ENCODE measurements around the gene TCF7.

The TCF7 gene

DNA sequence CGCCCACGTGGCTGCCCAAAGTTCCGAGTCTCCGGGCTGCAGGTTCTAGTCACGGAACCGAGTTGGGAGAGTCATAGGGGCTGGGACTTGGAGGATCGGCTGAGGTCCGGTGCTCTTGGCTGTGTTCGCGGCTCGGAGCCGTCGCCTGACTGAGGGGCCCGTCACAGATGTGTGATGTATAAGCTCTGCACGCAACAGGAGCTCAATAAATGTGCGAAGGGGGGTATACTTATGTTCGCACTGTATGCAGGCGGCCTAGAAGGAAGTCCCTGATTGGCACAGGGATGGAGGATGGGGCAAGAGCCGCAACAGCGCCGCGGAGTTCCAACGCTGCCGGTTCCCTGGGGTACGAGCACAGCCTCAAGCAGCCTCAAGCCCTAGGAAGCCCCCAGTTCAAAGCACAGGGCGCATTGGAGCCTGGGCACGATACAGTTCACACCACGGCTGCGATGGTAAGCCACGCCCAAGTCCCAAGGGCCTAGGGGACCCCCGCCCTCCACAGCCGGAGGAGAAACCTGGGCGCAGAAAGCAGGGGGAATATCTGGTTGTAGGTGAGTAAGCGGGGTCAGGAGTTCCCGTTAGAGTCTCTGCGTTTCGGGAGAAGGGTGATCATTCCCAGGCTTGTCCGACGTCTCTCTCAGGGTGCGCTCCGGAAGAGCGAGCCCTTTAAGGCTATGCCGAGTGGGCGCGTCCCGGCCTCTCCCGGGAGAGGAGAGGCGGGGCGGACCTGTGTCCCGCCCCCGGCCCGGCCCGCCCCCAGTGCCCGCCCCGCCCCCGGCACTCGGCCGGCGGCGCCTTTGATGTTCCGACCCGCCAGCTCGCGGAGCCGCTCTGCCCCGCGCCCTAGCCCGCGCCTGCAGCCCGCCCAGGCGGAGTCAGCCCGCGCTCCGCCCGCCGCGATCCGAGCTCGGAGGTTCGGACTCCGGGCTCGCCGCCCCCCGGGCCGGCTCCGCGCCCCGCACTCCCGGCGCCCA is at the start of gene TCF7:
Gene TCF7, plus strand, starts transcription at position 780 of the 974 bp plus-strand sequence. CDS start 226 bp downstream, outside the sequence.
- peak; percentile 96 for DNase-seq (ENCODE audit: low spot score)
- in situ Hi-C loops (cut with MboI; ENCODE audit: low sequenced_read_pairs, unreplicated experiment): no loop called here
- TF ChIP-seq, protein P1, sequence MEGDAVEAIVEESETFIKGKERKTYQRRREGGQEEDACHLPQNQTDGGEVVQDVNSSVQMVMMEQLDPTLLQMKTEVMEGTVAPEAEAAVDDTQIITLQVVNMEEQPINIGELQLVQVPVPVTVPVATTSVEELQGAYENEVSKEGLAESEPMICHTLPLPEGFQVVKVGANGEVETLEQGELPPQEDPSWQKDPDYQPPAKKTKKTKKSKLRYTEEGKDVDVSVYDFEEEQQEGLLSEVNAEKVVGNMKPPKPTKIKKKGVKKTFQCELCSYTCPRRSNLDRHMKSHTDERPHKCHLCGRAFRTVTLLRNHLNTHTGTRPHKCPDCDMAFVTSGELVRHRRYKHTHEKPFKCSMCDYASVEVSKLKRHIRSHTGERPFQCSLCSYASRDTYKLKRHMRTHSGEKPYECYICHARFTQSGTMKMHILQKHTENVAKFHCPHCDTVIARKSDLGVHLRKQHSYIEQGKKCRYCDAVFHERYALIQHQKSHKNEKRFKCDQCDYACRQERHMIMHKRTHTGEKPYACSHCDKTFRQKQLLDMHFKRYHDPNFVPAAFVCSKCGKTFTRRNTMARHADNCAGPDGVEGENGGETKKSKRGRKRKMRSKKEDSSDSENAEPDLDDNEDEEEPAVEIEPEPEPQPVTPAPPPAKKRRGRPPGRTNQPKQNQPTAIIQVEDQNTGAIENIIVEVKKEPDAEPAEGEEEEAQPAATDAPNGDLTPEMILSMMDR (IDR thresholded peaks at IDR 0.05; ENCODE audit: borderline replicate concordance, control extremely low read depth, extremely low read depth, insufficient read depth, missing control alignments): no peak

GRCh38 chr5:134069553-134069952 is 44.9 kb upstream of the TCF7 start:
- DNase-seq (ENCODE audit: low spot score): no peak
- in situ Hi-C loops (cut with MboI; ENCODE audit: low sequenced_read_pairs, unreplicated experiment): no loop called here
- TF ChIP-seq, protein P1 (IDR thresholded peaks at IDR 0.05; ENCODE audit: borderline replicate concordance, control extremely low read depth, extremely low read depth, insufficient read depth, missing control alignments): no peak

DNA sequence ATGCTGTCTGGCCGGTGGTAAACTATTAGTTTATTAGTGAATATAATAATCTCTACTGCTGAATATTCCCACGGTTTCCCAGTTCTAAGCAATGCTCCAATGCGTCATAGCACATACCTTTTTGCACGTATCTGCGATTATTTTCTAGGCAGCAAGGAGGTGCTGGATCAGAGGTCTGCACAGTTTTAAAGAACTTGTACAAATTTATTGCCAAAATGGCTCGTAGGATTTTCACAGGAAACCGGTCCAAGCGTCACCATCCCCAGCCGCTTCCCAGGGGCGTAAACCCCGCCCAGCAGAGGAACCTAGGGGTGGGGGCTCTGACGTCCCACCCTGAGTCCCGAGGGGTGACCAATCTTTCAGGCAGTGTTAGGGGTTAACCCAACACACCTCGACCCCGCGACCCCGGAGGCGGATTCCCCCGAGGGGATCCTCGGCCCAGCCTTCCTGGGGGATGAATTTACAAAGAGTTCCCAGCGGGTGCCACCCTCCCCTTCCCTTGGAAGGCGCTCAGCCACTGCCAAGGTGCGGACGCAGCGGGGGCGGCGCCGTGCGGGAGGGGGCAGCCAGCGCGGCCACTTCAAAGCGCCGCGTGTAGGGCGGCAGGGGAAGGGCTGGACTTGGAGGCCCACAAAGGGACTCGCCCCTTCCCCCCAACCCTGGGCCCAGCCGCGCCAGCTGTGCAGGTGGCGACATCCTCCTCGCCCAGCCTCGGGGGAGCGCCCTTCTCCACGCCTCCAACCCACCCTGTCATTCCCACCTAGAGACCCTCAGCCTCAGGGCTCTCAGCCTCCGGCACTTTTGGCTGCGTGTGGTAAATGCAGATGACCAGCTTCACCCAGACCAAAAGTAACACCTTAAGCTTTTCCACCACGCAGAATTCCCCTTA is 43.5 kb upstream of the TCF7 start:
- peak; percentile 70 for DNase-seq (ENCODE audit: low spot score)
- in situ Hi-C loops (cut with MboI; ENCODE audit: low sequenced_read_pairs, unreplicated experiment): no loop called here
- TF ChIP-seq, protein P1 (IDR thresholded peaks at IDR 0.05; ENCODE audit: borderline replicate concordance, control extremely low read depth, extremely low read depth, insufficient read depth, missing control alignments): peak; percentile 12

DNA sequence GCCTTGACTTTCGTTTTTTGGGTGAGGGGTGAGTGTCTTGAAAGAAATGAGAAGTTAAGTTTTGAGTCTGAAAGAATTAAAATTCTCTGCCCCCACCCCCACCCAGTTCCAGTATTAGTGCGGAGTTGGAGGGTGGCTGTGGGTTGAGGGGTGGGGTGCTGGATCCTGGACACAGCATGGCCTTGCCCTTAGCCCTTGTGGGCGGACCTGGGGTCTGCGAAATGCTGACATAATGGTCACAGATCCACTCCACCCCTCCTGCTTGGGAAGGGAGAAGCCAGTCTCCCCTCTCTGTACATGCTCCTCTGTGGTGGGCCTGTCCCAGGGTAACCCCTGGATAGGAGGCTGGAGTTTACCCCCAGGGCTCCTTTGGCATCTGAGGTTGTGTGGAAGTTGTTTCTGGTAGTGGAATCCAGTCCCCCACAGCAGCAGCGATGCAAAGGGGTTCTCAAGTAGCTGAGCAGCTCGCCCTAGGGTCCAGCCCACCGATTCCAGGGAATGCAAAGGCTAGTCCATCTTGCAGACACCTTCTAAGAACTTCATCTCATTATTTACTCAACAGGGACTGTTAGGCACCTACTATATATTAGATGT is 42.8 kb upstream of the TCF7 start:
- in situ Hi-C loops (cut with MboI; ENCODE audit: low sequenced_read_pairs, unreplicated experiment): no loop called here
- no peak for DNase-seq (ENCODE audit: low spot score)
- TF ChIP-seq, protein P1 (IDR thresholded peaks at IDR 0.05; ENCODE audit: borderline replicate concordance, control extremely low read depth, extremely low read depth, insufficient read depth, missing control alignments): no peak

DNA sequence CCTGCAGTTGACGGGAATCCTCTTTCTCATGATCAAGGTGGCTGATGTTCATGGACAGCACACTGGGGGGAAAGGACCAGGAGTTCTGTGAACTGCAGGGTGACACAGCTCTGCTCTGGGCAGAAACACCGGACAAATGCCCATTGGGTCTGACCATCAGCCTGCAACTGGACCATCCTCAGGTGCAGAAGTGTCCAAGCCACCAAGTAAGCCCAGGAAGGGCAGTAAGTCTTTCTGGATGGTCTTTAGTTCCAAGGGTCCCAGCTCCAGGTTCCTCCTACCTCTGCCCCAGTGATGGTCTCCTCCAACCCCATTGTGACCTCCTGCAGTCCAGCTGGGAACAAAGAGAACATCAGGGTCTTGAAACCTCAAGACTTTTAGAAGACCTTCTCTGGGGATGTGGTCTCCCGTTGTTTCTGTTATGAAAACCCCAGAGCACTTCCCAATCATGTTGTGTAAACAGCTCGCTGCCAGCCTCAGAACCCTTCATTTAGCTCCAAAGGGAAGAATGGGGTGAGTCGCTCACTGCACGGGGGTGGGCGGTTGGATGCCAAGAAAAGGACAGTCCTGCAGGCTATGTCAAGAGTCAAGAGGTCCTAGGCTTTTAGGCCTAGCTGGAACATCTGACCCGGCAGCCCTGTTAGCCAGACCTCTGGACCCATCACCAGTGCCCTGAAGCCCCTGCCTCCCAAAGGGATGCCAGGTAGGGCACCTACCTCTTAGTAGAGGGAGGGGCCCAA is 41.8 kb upstream of the TCF7 start:
- DNase-seq (ENCODE audit: low spot score): no peak
- in situ Hi-C loops (cut with MboI; ENCODE audit: low sequenced_read_pairs, unreplicated experiment): no loop called here

More for the DNA sequence above, 41.8 kb upstream of the TCF7 start:
- TF ChIP-seq, protein P1 (IDR thresholded peaks at IDR 0.05; ENCODE audit: borderline replicate concordance, control extremely low read depth, extremely low read depth, insufficient read depth, missing control alignments): no peak

All from GM13976 (cell line).